Loucy (cell line): ENCODE results near the gene RNF17.

Experiments used
- CTCF ChIP-seq: fragments of 200-600 bp; sonication (generic); conservative IDR thresholded peaks from 2 replicates; pipeline ENCODE4 v1.5.1; 2014; ENCODE audit warnings: mild to moderate bottlenecking, antibody characterized with exemption, low read length
- EZH2phosphoT487 ChIP-seq: fragments of 200-600 bp; IDR thresholded peaks from 2 replicates; pipeline ENCODE4 v1.6.1; 2018; ENCODE audit warnings: antibody characterized with exemption, mild to moderate bottlenecking, moderate library complexity, borderline replicate concordance

GRCh38 chr13:24734950-24735349 lies 29.0 kb upstream of the RNF17 start:
- no peak for TF ChIP-seq CTCF
- no peak for TF ChIP-seq EZH2phosphoT487
